ENCODE measurements around the gene GATM.

GRCh38 chr15:45314960-45315359 lies 63.4 kb downstream of the GATM start:
- TF ChIP-seq CTCF (IDR thresholded peaks at IDR 0.05) (no peak), EP300 (IDR thresholded peaks at IDR 0.05) (no peak), POLR2A (IDR thresholded peaks at IDR 0.05) (no peak)
